ENCODE data around the gene PDLIM4.

GRCh38 chr5:132313366-132313765 lies 55.9 kb downstream of the PDLIM4 start:
- TF ChIP-seq POLR2A (IDR thresholded peaks at IDR 0.05) (no peak), CTCF (IDR thresholded peaks at IDR 0.05) (no peak)
